Cardiac muscle cell (in vitro differentiated cells and primary cell): ENCODE results near the gene GRK3. TPM values are rescaled to one million over a fixed set of nuclear protein-coding genes. Genes with fewer than 3 reads are reported as not detected.

ENCODE experiments used
- DNase-seq, 2 donors: peaks; one replicate each; pipeline versions ENCODE4 v3.0.0 to v3.0.0-alpha.2; 2010 to 2017; ENCODE audit warnings: low read depth in 1 of 2, low spot score in 1 of 2
- H3K27ac ChIP-seq: fragments of 200-600 bp; sonication (generic); 2 replicates; pipeline ENCODE4 v1.5.1; 2016
- H3K27me3 ChIP-seq: fragments of 200-600 bp; sonication (generic); 2 replicates; pipeline ENCODE4 v1.6.0; 2016; ENCODE audit warnings: control low read depth
- H3K36me3 ChIP-seq: fragments of 200-600 bp; sonication (generic); 2 replicates; pipeline ENCODE4 v1.5.1; 2016; ENCODE audit warnings: control low read depth
- H3K4me1 ChIP-seq: fragments of 200-600 bp; sonication (generic); 2 replicates; pipeline ENCODE4 v1.8.1; 2017; ENCODE audit warnings: low read depth, mild to moderate bottlenecking, mixed run types
- H3K4me3 ChIP-seq: fragments of 200-600 bp; sonication (generic); 2 replicates; pipeline ENCODE4 v1.5.1; 2016; ENCODE audit warnings: mild to moderate bottlenecking
- H3K9me3 ChIP-seq: fragments of 200-600 bp; sonication (generic); 2 replicates; pipeline ENCODE4 v1.5.1; 2017; ENCODE audit warnings: low read depth, mild to moderate bottlenecking, control low read depth
- polyA plus RNA-seq: library from polyadenylated mRNA; unstranded; fragments of >200 nt; fragmentation: Nextera tagmentation; extraction: Ambion mirVana; gene quantifications from 2 replicates; pipeline ENCODE4 v1.2.1, GENCODE V29; 2016
- total RNA-seq: library from RNA; depleted of rRNA; stranded (reverse); fragments of >200 nt; gene quantifications from 2 replicates; pipeline ENCODE4 v1.2.3, GENCODE V29; 2016
- TF ChIP-seq, protein P1 (sequence below): IDR thresholded peaks from 2 replicates; pipeline ENCODE4 v1.5.1; 2012; ENCODE audit warnings: low read depth, mild to moderate bottlenecking, low read length

Gene GRK3
- total and polyA plus RNA-seq, 2 experiments from 2014 or later, result 5.7 to 10.5 TPM

DNA sequence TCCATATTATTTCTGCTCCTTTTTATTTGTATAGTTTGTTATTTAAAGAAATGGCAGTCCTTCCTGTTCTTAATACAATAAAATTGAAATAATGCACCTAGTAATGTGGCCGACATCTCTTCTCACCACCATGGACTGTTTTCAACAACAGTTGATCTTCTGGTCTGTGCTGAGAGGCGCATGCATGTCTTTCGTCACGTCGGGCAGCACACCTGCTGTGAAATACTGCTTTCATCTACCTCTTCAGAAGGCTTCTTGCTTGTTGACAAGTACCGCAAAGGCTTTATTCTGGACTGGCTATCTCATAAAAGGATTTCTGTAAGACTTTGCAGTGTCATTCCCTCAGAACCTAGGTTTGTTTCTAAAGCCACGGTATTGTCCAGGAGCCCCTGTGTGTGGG lies 163.6 kb downstream of the GRK3 start:
- Histone ChIP-seq H3K9me3 (no peaks in the 10 kb centered on the region), H3K27ac (peak overlapping the region; percentile 65), H3K4me1 (peaks cover 54% of the 10 kb centered on the region), H3K27me3 (no peaks in the 10 kb centered on the region), H3K4me3 (no peak overlapping the region), H3K36me3 (no peaks in the 10 kb centered on the region)
- TF ChIP-seq, protein P1, sequence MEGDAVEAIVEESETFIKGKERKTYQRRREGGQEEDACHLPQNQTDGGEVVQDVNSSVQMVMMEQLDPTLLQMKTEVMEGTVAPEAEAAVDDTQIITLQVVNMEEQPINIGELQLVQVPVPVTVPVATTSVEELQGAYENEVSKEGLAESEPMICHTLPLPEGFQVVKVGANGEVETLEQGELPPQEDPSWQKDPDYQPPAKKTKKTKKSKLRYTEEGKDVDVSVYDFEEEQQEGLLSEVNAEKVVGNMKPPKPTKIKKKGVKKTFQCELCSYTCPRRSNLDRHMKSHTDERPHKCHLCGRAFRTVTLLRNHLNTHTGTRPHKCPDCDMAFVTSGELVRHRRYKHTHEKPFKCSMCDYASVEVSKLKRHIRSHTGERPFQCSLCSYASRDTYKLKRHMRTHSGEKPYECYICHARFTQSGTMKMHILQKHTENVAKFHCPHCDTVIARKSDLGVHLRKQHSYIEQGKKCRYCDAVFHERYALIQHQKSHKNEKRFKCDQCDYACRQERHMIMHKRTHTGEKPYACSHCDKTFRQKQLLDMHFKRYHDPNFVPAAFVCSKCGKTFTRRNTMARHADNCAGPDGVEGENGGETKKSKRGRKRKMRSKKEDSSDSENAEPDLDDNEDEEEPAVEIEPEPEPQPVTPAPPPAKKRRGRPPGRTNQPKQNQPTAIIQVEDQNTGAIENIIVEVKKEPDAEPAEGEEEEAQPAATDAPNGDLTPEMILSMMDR, result no peak
- peak in 1 of 2 donors; percentile 40 for DNase-seq

DNA sequence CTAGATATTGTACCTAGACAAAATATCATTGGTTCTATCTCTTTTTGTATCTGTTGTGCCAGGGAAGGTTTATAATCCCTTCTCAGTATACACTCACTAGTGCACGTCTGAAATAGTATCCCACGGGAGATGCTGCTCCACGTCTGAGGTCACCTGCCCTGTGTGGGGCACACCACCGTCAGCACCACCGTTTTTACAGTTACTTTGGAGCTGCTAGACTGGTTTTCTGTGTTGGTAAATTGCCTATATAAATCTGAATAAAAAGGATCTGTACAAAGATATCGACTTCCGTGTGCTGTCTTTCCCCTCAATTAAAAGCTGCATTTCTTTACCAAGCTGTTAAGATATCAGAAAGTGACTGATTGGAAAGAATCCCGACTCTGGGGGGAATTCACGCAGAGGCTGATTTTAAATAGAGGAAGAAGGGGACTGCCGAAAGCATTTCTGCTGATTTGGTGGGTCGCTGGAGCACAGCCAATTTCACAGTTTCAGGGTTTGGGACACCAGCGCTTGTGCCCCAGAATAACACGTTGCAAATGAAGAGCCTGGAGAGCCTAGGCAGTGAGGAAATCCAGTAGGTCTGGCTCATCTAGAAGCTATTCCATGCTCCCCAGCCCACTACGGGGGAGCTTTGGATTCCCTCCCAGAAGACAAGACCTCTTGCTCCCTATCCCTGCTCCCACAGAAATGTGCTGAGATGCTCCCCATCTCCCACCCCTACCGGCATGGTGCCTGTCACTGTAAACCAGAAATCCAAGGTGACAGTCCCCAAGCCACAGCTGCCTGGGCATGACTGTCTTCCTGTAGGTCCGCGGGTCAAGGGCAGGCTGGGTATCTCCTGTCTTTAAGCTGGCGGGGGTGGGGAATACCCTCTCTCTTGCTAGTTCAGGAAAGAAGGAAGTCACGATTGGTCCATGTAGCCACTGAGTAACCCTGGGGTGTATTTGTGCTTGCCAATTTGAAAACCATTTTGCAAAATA lies 164.8 kb downstream of the GRK3 start:
- TF ChIP-seq, protein P1, result no peak
- peak overlapping the region; percentile 65 for H3K27ac ChIP-seq
- DNase-seq, result no peak
- peaks cover 50% of the 10 kb centered on the region for H3K4me1 ChIP-seq
- no peaks in the 10 kb centered on the region for H3K36me3 ChIP-seq
- no peak overlapping the region for H3K4me3 ChIP-seq
- H3K9me3 ChIP-seq, result no peaks in the 10 kb centered on the region
- no peaks in the 10 kb centered on the region for H3K27me3 ChIP-seq

DNA sequence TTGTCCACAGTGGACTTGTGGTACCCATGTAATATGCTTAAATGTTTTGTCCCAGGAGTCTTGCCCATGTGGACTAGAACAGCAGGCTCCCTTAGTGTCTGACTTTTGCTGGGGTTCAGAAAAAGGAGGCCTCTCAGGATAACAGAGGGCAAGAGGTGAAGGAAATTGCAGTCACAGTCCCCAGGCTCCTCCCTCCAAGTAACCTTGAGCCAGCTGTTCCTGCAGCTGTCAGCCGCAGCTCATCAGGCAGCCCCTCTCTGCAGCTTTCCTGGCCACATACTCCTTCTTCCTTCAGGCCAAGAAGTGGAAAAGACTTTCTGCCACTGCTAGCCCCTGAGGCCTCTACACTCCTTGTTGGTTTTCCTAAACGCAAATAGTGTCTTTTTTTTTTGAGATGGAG lies 171.2 kb downstream of the GRK3 start:
- Histone ChIP-seq H3K27me3 (no peaks in the 10 kb centered on the region), H3K9me3 (no peaks in the 10 kb centered on the region), H3K36me3 (no peaks in the 10 kb centered on the region), H3K27ac (no peak overlapping the region), H3K4me3 (no peak overlapping the region), H3K4me1 (peaks cover 13% of the 10 kb centered on the region)
- no peak for DNase-seq
- TF ChIP-seq, protein P1, result no peak

DNA sequence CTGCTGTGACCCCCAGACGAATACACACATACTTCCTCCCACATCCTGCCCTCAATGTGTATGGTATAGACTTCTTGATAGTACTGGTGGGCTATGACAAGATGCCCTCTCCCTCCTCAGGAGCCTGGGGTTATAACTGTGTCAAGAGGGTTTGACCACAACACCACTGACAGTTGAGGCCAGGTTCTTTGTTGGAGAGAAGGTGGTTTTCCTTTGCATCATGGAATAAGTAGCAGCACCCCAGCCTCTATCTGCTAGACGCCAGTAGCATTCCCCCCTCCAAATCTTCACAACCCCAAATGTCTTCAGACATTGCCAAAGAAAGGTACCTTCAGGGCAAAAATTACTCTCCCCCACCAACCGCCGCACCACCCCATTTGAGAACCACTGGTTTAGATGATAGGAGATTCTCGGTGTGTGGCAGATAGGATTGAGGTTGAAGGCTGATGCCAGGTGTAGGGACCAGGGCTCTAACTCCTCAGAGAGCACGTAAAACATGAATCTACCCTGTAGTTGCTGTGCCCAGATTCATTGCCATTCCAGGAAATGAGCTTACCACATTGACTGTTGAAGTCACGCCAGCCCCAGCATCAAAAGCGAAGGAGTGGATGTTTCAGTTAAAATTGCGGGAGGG lies 172.0 kb downstream of the GRK3 start:
- Histone ChIP-seq H3K9me3 (no peaks in the 10 kb centered on the region), H3K36me3 (no peaks in the 10 kb centered on the region), H3K4me1 (peaks cover 8% of the 10 kb centered on the region), H3K27me3 (no peaks in the 10 kb centered on the region), H3K4me3 (no peak overlapping the region), H3K27ac (no peak overlapping the region)
- DNase-seq, result no peak
- TF ChIP-seq, protein P1, result no peak

DNA sequence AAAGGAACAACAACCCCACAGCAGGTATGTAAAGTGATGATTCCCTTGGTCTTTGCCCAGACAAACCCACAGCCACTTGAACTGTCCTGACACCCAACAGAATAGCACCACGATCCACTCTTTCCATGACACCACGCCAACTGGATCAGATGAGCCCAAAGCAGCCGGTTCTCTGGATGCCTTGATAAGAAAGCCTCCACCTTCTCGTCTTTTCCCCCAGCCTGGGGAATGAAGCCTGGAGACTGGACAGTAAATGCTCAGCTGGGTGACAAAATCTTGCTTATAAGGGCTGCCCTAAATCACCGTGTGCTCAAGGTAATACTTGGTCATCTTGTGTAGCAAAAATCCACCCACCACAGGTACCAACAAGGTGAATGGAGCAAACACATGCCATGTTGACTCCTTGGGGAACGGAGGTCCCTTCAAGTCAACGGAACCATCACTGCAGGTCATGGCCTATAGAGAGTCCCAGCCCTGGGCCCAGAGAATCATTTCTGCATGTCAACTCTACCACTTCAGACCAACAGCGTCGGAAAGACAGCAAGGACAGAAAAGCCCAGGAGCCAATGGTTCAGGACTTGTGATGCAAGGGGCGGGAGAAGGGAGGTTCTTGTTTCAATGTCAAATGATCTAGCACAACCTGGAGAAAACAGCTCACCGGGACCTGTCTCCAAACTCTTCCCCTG lies 175.3 kb downstream of the GRK3 start:
- no peak overlapping the region for H3K27ac ChIP-seq
- TF ChIP-seq, protein P1, result no peak
- H3K36me3 ChIP-seq, result no peaks in the 10 kb centered on the region
- H3K4me1 ChIP-seq, result peaks cover 19% of the 10 kb centered on the region
- no peak for DNase-seq
- H3K27me3 ChIP-seq, result no peaks in the 10 kb centered on the region
- H3K9me3 ChIP-seq, result no peaks in the 10 kb centered on the region
- no peak overlapping the region for H3K4me3 ChIP-seq
